ENCODE data around the gene ACOD1. TPM values are rescaled to one million over a fixed set of nuclear protein-coding genes. Genes with fewer than 3 reads are reported as not detected.

The ACOD1 gene
- total and polyA plus RNA-seq, 2 of the 13 experiments (the other 11 are each of a cell fraction or from before 2014, with no cell fraction given) = not detected

DNA sequence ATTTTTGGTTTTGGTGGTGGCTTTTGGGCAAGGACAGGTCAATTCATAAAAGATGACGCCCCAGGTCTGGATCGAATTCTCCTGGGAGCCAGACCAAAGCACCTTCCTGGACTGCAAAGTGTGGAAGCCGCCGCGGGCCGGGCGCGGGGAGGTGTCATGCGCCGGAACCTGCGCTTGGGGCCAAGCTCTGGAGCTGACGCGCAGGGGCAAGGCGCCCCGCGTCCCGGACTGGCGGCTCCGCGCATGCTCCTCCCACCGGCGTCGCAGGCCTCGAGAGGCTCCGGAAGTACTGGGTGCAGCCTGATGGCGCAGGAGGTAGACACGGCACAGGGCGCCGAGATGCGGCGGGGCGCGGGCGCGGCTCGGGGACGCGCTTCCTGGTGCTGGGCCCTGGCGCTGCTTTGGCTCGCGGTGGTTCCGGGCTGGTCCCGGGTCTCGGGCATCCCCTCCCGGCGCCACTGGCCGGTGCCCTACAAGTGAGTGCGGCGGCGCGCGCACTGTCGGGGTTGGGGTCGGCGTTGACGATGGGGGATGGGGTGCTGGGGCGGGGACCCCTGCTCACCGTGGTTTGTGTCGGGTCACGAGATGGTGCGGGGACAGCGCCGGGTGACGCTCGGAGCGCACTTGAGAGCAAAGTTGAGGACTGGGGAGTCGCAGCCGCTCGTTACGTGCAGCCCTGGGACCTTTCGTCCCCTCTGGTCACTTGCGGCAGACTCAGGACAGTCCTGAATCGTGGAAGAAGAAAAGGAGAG, 43.7 kb downstream of the ACOD1 start, which contains the start of gene CLN5 (continued):
- peak; percentile 60 for TF ChIP-seq ISL2 (CRISPR knock-in tag; IDR thresholded peaks at IDR 0.05)
- TF ChIP-seq, protein P1, sequence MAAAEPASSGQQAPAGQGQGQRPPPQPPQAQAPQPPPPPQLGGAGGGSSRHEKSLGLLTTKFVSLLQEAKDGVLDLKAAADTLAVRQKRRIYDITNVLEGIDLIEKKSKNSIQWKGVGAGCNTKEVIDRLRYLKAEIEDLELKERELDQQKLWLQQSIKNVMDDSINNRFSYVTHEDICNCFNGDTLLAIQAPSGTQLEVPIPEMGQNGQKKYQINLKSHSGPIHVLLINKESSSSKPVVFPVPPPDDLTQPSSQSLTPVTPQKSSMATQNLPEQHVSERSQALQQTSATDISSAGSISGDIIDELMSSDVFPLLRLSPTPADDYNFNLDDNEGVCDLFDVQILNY (CRISPR knock-in tag; conservative IDR thresholded peaks at IDR 0.05) = 0 out of 2 replicates have a peak, but pooled peaks have one; percentile 7
- TF ChIP-seq RELA (CRISPR knock-in tag; IDR thresholded peaks at IDR 0.05) = 0 out of 2 replicates have a peak, but pooled peaks have one; percentile 36
- TF ChIP-seq, protein P2, sequence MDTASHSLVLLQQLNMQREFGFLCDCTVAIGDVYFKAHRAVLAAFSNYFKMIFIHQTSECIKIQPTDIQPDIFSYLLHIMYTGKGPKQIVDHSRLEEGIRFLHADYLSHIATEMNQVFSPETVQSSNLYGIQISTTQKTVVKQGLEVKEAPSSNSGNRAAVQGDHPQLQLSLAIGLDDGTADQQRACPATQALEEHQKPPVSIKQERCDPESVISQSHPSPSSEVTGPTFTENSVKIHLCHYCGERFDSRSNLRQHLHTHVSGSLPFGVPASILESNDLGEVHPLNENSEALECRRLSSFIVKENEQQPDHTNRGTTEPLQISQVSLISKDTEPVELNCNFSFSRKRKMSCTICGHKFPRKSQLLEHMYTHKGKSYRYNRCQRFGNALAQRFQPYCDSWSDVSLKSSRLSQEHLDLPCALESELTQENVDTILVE (CRISPR knock-in tag; IDR thresholded peaks at IDR 0.05) = 0 out of 2 replicates have a peak, but pooled peaks have one; percentile 26
- TF ChIP-seq, protein P3, sequence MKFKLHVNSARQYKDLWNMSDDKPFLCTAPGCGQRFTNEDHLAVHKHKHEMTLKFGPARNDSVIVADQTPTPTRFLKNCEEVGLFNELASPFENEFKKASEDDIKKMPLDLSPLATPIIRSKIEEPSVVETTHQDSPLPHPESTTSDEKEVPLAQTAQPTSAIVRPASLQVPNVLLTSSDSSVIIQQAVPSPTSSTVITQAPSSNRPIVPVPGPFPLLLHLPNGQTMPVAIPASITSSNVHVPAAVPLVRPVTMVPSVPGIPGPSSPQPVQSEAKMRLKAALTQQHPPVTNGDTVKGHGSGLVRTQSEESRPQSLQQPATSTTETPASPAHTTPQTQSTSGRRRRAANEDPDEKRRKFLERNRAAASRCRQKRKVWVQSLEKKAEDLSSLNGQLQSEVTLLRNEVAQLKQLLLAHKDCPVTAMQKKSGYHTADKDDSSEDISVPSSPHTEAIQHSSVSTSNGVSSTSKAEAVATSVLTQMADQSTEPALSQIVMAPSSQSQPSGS (CRISPR knock-in tag; IDR thresholded peaks at IDR 0.05) = peak; percentile 85
- TF ChIP-seq ZNF788 (CRISPR knock-in tag; IDR thresholded peaks at IDR 0.05; ENCODE audit: borderline replicate concordance) = peak; percentile 70; the same call in 1 of the 2 replicates
- peak; percentile 94 for TF ChIP-seq ELF3 (CRISPR knock-in tag; IDR thresholded peaks at IDR 0.05)
- TF ChIP-seq ZNF747 (CRISPR knock-in tag; IDR thresholded peaks at IDR 0.05; ENCODE audit: borderline replicate concordance) = no peak
- TF ChIP-seq, protein P4, sequence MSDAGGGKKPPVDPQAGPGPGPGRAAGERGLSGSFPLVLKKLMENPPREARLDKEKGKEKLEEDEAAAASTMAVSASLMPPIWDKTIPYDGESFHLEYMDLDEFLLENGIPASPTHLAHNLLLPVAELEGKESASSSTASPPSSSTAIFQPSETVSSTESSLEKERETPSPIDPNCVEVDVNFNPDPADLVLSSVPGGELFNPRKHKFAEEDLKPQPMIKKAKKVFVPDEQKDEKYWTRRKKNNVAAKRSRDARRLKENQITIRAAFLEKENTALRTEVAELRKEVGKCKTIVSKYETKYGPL (CRISPR knock-in tag; IDR thresholded peaks at IDR 0.05) = 0 out of 2 replicates have a peak, but pooled peaks have one; percentile 14
- no peak for TF ChIP-seq ZNF484 (CRISPR knock-in tag; IDR thresholded peaks at IDR 0.05; ENCODE audit: borderline replicate concordance, low read depth)
- peak; percentile 95 for TF ChIP-seq ZSCAN12 (CRISPR knock-in tag; IDR thresholded peaks at IDR 0.05)
- TF ChIP-seq CBX1 (IDR thresholded peaks at IDR 0.05; ENCODE audit: low read depth) = no peak
- no peak for TF ChIP-seq U2AF1 (optimal IDR thresholded peaks at IDR 0.05; ENCODE audit: low read depth, low read length)
- peak; percentile 92 for TF ChIP-seq TAF1 (CRISPR knock-in tag; IDR thresholded peaks at IDR 0.05)
- no peak for TF ChIP-seq NFIC (IDR thresholded peaks at IDR 0.05; ENCODE audit: low read length)
- TF ChIP-seq, protein P5, sequence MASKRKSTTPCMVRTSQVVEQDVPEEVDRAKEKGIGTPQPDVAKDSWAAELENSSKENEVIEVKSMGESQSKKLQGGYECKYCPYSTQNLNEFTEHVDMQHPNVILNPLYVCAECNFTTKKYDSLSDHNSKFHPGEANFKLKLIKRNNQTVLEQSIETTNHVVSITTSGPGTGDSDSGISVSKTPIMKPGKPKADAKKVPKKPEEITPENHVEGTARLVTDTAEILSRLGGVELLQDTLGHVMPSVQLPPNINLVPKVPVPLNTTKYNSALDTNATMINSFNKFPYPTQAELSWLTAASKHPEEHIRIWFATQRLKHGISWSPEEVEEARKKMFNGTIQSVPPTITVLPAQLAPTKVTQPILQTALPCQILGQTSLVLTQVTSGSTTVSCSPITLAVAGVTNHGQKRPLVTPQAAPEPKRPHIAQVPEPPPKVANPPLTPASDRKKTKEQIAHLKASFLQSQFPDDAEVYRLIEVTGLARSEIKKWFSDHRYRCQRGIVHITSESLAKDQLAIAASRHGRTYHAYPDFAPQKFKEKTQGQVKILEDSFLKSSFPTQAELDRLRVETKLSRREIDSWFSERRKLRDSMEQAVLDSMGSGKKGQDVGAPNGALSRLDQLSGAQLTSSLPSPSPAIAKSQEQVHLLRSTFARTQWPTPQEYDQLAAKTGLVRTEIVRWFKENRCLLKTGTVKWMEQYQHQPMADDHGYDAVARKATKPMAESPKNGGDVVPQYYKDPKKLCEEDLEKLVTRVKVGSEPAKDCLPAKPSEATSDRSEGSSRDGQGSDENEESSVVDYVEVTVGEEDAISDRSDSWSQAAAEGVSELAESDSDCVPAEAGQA (IDR thresholded peaks at IDR 0.05; ENCODE audit: low read depth) = peak; percentile 78
- TF ChIP-seq, protein P5 (CRISPR knock-in tag; IDR thresholded peaks at IDR 0.05; ENCODE audit: borderline replicate concordance) = 0 out of 2 replicates have a peak, but pooled peaks have one; percentile 61
- TF ChIP-seq ZKSCAN8 (CRISPR knock-in tag; IDR thresholded peaks at IDR 0.05; ENCODE audit: borderline replicate concordance) = no peak
